Natural killer cell (primary cell): ENCODE results near the gene DIAPH2. TPM values are rescaled to one million over a fixed set of nuclear protein-coding genes. Genes with fewer than 3 reads are reported as not detected.

ENCODE experiments used
- ATAC-seq, 3 donors: fragments of 150-1000 bp in 2 of 3; fragments of 200-7000 bp in 1 of 3; cut with Tn5 transposase; 1 replicate in 1 of 3; 2 replicates in 2 of 3; pipeline ENCODE4 v1.10.0; 2021; ENCODE audit warnings: mild to moderate bottlenecking in 2 of 3, moderate library complexity in 2 of 3
- DNase-seq, 2 donors: peaks; one replicate each; pipeline versions ENCODE4 v3.0.0 to v3.0.0-alpha.2; 2013 to 2021; ENCODE audit warnings: mixed read lengths in 1 of 2
- H3K27ac ChIP-seq: one replicate; pipeline ENCODE4 v1.5.1; 2013; ENCODE audit warnings: mild to moderate bottlenecking, low read length
- H3K27me3 ChIP-seq: one replicate; pipeline ENCODE4 v1.6.1; 2013; ENCODE audit warnings: low read length; ENCODE audit not compliant: control insufficient read depth, insufficient read depth
- H3K36me3 ChIP-seq: one replicate; pipeline ENCODE4 v1.6.1; 2013; ENCODE audit warnings: low read length; ENCODE audit not compliant: control insufficient read depth, insufficient read depth
- H3K4me1 ChIP-seq: one replicate; pipeline ENCODE4 v1.6.1; 2013; ENCODE audit warnings: low read length; ENCODE audit not compliant: control insufficient read depth, insufficient read depth
- H3K4me3 ChIP-seq: one replicate; pipeline ENCODE4 v1.5.1; 2013; ENCODE audit warnings: low read length
- H3K9me3 ChIP-seq: one replicate; pipeline ENCODE4 v1.6.1; 2013; ENCODE audit warnings: low read length; ENCODE audit not compliant: control insufficient read depth, insufficient read depth
- H3K27ac Mint-ChIP-seq, 2 donors: one replicate each; pipeline ENCODE4 v1.8.0; 2022; ENCODE audit warnings: mild to moderate bottlenecking in 2 of 2, mixed read lengths in 2 of 2, moderate library complexity in 1 of 2
- H3K27me3 Mint-ChIP-seq, 2 donors: one replicate each; pipeline ENCODE4 v1.8.0; 2022; ENCODE audit warnings: low read depth in 2 of 2, mixed read lengths in 2 of 2
- H3K36me3 Mint-ChIP-seq: one replicate; pipeline ENCODE4 v1.8.0; 2022; ENCODE audit warnings: mixed read lengths
- H3K4me1 Mint-ChIP-seq, 2 donors: one replicate each; pipeline ENCODE4 v1.8.0; 2022; ENCODE audit warnings: mixed read lengths in 2 of 2
- H3K4me3 Mint-ChIP-seq: one replicate; pipeline ENCODE4 v1.8.0; 2022; ENCODE audit warnings: mild to moderate bottlenecking, moderate library complexity, mixed read lengths
- H3K9me3 Mint-ChIP-seq, 2 donors: one replicate each; pipeline ENCODE4 v1.8.0; 2022; ENCODE audit warnings: mixed read lengths in 2 of 2
- CTCF ChIP-seq: fragments of 200-600 bp; IDR thresholded peaks from one replicate; pipeline ENCODE4 v1.8.0; 2022; ENCODE audit warnings: antibody characterized with exemption
- WGBS: methylation state at CpG from one replicate; pipeline ENCODE4 v1.1.7; 2013; ENCODE audit warnings: missing lambda C conversion rate; ENCODE audit not compliant: insufficient coverage; 5-methylcytosine and 5-hydroxymethylcytosine counted together
- intact Hi-C: fragments of 100-400 bp; cut with micrococcal nuclease; formaldehyde crosslinking; loops from one replicate; pipeline ENCODE4 v1.14.2; 2022
- total RNA-seq, 4 donors: library from RNA; stranded (reverse); fragments of 120-200 nt in 1 of 4; gene quantifications; one replicate each; pipeline versions ENCODE4 v1.2.3 to v1.2.4, GENCODE V29; 2013 to 2022

DIAPH2 gene
- total RNA-seq, 3 donors from 2014 or later (not counting 1 experiment from before 2014, with no cell fraction given): 17.0 to 18.2 (median 17.0) TPM

GRCh38 chrX:96703379-96703778 is 18.7 kb downstream of the DIAPH2 start:
- Mint-ChIP-seq H3K4me1 (peaks cover 0 to 30% of the 10 kb centered on the region in 2 donors), H3K4me3 (no peak overlapping the region), H3K27me3 (no peaks in the 10 kb centered on the region), H3K36me3 (no peaks in the 10 kb centered on the region), H3K27ac (no peak overlapping the region), H3K9me3 (no peaks in the 10 kb centered on the region)
- no CpG with 5 or more reads among the region's 1 CpG for WGBS
- no peak for DNase-seq
- H3K27me3 ChIP-seq: no peaks in the 10 kb centered on the region
- ATAC-seq: no peak
- no peak overlapping the region for H3K27ac ChIP-seq
- no peaks in the 10 kb centered on the region for H3K9me3 ChIP-seq
- intact Hi-C loops: no loop called here
- H3K4me1 ChIP-seq: no peaks in the 10 kb centered on the region
- H3K4me3 ChIP-seq: no peak overlapping the region
- no peak for TF ChIP-seq CTCF
- no peaks in the 10 kb centered on the region for H3K36me3 ChIP-seq

GRCh38 chrX:96703816-96704215 is 19.2 kb downstream of the DIAPH2 start:
- no peak overlapping the region for H3K27ac Mint-ChIP-seq
- no peaks in the 10 kb centered on the region for H3K9me3 Mint-ChIP-seq
- Histone ChIP-seq H3K27ac (no peak overlapping the region), H3K9me3 (no peaks in the 10 kb centered on the region), H3K36me3 (no peaks in the 10 kb centered on the region), H3K4me1 (no peaks in the 10 kb centered on the region), H3K27me3 (no peaks in the 10 kb centered on the region), H3K4me3 (no peak overlapping the region)
- H3K4me3 Mint-ChIP-seq: no peak overlapping the region
- TF ChIP-seq CTCF: no peak
- no peaks in the 10 kb centered on the region for H3K36me3 Mint-ChIP-seq
- H3K4me1 Mint-ChIP-seq: peaks cover 0 to 30% of the 10 kb centered on the region in 2 donors
- 90% methylated on average over 1 of the region's 1 CpG for whole genome bisulfite sequencing
- ATAC-seq: no peak
- intact Hi-C loops: no loop called here
- H3K27me3 Mint-ChIP-seq: no peaks in the 10 kb centered on the region
- no peak for DNase-seq

- H3K9me3 ChIP-seq: no peaks in the 10 kb centered on the region
- no peak overlapping the region for H3K4me3 ChIP-seq
- no peaks in the 10 kb centered on the region for H3K36me3 Mint-ChIP-seq
- peaks cover 0 to 28% of the 10 kb centered on the region in 2 donors for H3K4me1 Mint-ChIP-seq
- no peak overlapping the region for H3K27ac ChIP-seq
- H3K27ac Mint-ChIP-seq: no peak overlapping the region
- ATAC-seq: no peak
- H3K9me3 Mint-ChIP-seq: no peaks in the 10 kb centered on the region
- H3K36me3 ChIP-seq: no peaks in the 10 kb centered on the region
- WGBS: no CpG with 5 or more reads among the region's 2 CpGs
- no peaks in the 10 kb centered on the region for H3K4me1 ChIP-seq
- TF ChIP-seq CTCF: no peak
- H3K27me3 Mint-ChIP-seq: no peaks in the 10 kb centered on the region
- DNase-seq: no peak
- no peak overlapping the region for H3K4me3 Mint-ChIP-seq
- no peaks in the 10 kb centered on the region for H3K27me3 ChIP-seq
- intact Hi-C loops: no loop called here
These were observed 20.0 kb downstream of the DIAPH2 start for GRCh38 chrX:96704629-96705028.

- Mint-ChIP-seq H3K27me3 (no peaks in the 10 kb centered on the region), H3K4me3 (no peak overlapping the region), H3K27ac (no peak overlapping the region), H3K36me3 (no peaks in the 10 kb centered on the region), H3K9me3 (no peaks in the 10 kb centered on the region), H3K4me1 (peaks cover 0 to 21% of the 10 kb centered on the region in 2 donors)
- no peak for DNase-seq
- no peak for ATAC-seq
- intact Hi-C loops: no loop called here
- no peaks in the 10 kb centered on the region for H3K27me3 ChIP-seq
- no peak overlapping the region for H3K27ac ChIP-seq
- H3K4me3 ChIP-seq: no peak overlapping the region
- no peaks in the 10 kb centered on the region for H3K4me1 ChIP-seq
- no peaks in the 10 kb centered on the region for H3K36me3 ChIP-seq
- no peaks in the 10 kb centered on the region for H3K9me3 ChIP-seq
- TF ChIP-seq CTCF: no peak
These were observed 21.3 kb downstream of the DIAPH2 start for GRCh38 chrX:96705905-96706304.
